Activated naive CD8-positive, alpha-beta T cell treated with anti-CD3 and anti-CD28 coated beads, Interleukin-2, amount 10 ng/mL, durations not matched to agents 7 days and 5 days (primary cell): ENCODE data around the gene SET. TPM values are rescaled to one million over a fixed set of nuclear protein-coding genes. Genes with fewer than 3 reads are reported as not detected.

ENCODE experiments used
- ATAC-seq: fragments of 150-1000 bp; cut with Tn5 transposase; one replicate; pipeline ENCODE4 v1.10.0; 2021; ENCODE audit warnings: low read depth, moderate library complexity
- POLR2A ChIA-PET: fragments of 350-600 bp; sonication (Branson Sonifier 250); formaldehyde crosslinking; loops from one replicate; lab custom pipeline; 2021; ENCODE audit warnings: antibody characterized with exemption; lab: Charles Lee
- DNase-seq: peaks from one replicate; pipeline ENCODE4 v3.0.0; 2021
- H3K27ac Mint-ChIP-seq: one replicate; pipeline ENCODE4 v1.8.0; 2022; ENCODE audit warnings: mild to moderate bottlenecking, mixed read lengths
- H3K27me3 Mint-ChIP-seq: one replicate; pipeline ENCODE4 v1.8.0; 2022; ENCODE audit warnings: mild to moderate bottlenecking, moderate library complexity, mixed read lengths
- H3K36me3 Mint-ChIP-seq: one replicate; pipeline ENCODE4 v1.8.0; 2021; ENCODE audit warnings: mild to moderate bottlenecking, mixed read lengths
- H3K4me1 Mint-ChIP-seq: one replicate; pipeline ENCODE4 v1.8.0; 2021; ENCODE audit warnings: mixed read lengths
- H3K4me3 Mint-ChIP-seq: one replicate; pipeline ENCODE4 v1.8.0; 2022; ENCODE audit warnings: mild to moderate bottlenecking, moderate library complexity, mixed read lengths
- H3K9me3 Mint-ChIP-seq: one replicate; pipeline ENCODE4 v1.8.0; 2021; ENCODE audit warnings: mixed read lengths
- total RNA-seq, 2 experiments: library from RNA; stranded (reverse); gene quantifications; one replicate each; pipeline ENCODE4 v1.2.3, GENCODE V29; 2021

Gene SET
- total RNA-seq, 2 experiments from 2014 or later, result 411 to 415 TPM

DNA sequence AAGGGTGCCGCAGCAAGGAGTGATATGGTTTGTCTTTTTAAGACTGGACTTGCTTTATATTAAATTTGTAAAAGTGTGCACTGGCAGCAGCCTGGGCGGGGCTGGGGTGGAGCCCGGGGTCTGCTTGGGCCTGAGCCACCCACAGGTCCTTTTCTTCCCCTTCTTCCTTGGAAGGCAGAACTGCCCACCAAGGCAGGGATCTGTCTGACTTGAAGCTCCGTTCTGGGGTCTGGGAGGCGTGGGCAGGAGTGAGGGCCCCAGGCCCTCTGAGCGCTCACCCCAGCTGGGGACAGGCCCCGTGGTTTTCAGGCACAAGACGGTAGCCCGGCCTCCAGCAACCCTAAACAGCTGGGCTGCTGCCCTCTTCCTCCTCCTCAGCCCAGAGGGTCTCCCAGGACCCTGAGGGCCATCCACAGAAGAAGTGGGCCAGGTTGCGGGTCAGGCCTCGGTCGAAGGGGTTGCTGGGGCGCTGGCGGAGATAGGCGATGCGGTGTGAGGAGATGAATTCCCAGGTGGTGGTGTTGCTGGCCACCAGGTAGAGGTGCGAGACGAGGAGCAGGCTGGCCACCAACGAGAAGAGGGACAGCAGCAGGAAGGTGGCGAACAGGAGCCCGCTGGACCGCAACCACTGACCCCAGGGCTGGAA lies 31.9 kb downstream of the SET start:
- H3K4me1 Mint-ChIP-seq, result peaks cover 24% of the 10 kb centered on the region
- peaks cover 3% of the 10 kb centered on the region for H3K36me3 Mint-ChIP-seq
- H3K27me3 Mint-ChIP-seq, result no peaks in the 10 kb centered on the region
- no peak overlapping the region for H3K4me3 Mint-ChIP-seq
- ATAC-seq, result no peak
- POLR2A ChIA-PET, result no interaction called here
- no peak overlapping the region for H3K27ac Mint-ChIP-seq
- DNase-seq, result no peak
- H3K9me3 Mint-ChIP-seq, result no peaks in the 10 kb centered on the region

DNA sequence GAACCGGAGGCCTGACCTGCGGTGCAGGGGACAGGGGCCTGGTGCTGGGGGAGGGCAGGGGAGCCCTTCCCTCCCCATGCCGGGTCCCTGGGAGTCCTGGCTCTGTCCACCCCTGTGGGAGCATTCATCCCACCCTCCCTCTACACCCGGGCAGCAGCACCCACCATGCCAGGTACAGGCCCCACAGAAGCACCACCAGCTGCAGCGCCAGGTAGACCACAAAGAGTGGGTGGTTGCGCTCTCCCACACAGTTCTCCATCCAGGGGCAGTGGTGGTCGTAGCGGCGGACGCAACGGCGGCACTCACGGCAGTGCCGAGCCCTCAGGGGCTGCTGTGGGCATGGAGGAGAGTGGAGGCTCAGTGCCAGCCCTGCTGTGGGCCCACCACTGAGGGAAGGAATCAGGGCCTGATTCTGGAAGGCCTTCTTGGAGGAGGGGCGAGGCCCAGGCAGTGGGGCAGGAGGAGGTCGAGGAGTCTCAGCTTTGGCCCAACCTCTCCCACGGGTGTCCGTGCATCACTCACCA lies 32.5 kb downstream of the SET start:
- ATAC-seq (no peak), DNase-seq (no peak)
- Mint-ChIP-seq H3K4me1 (peaks cover 28% of the 10 kb centered on the region), H3K36me3 (peaks cover 3% of the 10 kb centered on the region), H3K27me3 (no peaks in the 10 kb centered on the region), H3K4me3 (no peak overlapping the region), H3K27ac (no peak overlapping the region), H3K9me3 (no peaks in the 10 kb centered on the region)
- POLR2A ChIA-PET, result no interaction called here

DNA sequence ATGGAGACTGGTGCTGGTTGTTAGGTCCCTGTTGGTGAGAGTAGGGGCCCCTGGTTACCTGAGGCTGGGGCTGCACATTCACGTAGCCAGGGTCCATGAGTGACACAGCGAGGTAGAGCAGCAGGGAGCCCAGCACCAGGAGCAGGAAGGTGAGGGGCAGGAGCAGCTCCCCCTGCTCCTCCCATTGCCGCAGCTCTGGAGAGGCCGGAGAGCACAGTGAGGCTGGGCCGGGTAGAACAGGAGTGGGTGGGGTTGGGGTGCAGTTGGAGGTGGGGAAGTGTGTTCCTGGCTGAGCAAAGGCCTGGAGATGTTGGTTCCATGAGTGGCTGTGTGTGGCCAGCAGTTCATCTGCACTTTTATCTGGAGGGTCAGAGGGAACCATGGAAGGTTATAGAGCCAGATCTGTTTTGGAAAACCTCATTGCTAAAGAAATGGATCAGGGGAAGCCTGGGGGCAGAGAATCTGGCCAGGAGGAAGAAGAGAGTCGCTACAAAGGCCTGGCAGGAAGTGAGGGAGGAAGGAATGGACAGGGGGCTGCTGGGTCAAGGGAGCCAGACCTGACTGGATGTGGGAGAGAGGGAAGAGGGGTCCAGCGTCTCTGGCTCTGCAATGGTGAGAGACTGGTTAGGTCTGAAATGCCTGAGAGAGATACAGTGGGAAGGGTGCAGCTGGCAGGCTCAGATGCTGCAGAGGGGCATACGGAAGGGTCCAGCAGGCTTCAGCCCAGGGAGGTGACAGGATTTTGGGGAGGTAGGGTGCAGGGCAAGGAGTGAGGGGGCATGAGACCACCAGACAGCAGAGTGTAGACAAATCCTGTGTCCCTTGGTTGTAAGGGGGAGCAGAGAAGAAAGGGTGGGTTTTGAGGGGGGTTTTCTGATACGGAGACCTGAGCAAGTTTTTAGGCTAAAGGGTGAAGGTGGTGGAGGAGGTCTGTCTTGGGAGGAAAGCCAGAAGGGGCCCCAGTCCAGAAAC lies 33.6 kb downstream of the SET start:
- Mint-ChIP-seq H3K27me3 (no peaks in the 10 kb centered on the region), H3K36me3 (peaks cover 3% of the 10 kb centered on the region), H3K4me1 (peaks cover 30% of the 10 kb centered on the region), H3K9me3 (no peaks in the 10 kb centered on the region), H3K4me3 (peak overlapping the region; percentile 91), H3K27ac (peak overlapping the region; percentile 89)
- DNase-seq (no peak), ATAC-seq (no peak)
- POLR2A ChIA-PET, result interaction anchor here (1.5 to 2.5 kb wide), 4 partner anchors 10 to 169 kb away, joined by 4 to 14 read pairs (median 8); partner anchors contain the start of genes DYNC2I2, ENDOG and SPTAN1

DNA sequence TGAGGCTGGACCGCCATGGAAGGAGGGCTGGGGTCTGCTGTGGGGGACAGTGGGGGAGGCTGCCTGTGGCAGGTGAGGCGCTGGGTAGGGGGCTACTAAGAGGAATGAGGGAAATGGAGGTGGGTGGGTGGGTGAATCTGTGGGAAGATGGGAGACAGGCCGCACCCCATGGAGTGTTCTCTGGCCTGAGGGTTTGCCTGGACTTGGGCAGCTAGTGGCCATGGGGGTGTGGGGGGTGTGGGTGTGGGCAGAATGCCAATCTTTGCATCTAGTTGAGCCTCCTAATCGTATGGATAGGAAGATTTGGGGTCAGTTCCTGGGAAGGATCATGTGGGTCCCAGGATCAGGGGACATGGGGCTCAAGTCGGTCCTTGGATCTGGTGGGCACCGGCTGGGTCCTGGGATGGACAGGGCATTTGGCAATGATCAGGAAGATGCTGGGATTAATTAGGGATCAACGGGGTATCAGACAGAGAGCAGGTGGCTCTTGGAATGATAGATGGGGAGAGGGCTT lies 34.4 kb downstream of the SET start:
- Mint-ChIP-seq H3K36me3 (no peaks in the 10 kb centered on the region), H3K4me1 (peaks cover 32% of the 10 kb centered on the region), H3K27ac (peak overlapping the region; percentile 89), H3K27me3 (no peaks in the 10 kb centered on the region), H3K4me3 (peak overlapping the region; percentile 91), H3K9me3 (no peaks in the 10 kb centered on the region)
- no peak for ATAC-seq
- no peak for DNase-seq
- POLR2A ChIA-PET, result interaction anchor here (0.7 to 2.5 kb wide), 9 partner anchors 10 to 170 kb away, joined by 3 to 14 read pairs (median 6); partner anchors contain the start of genes DYNC2I2, ENDOG, PKN3 and SPTAN1

GRCh38 chr9:128723866-128724743 lies 35.1 kb downstream of the SET start, which contains the start of gene ZDHHC12:
TSS of gene ZDHHC12 (minus strand) at chr9:128724127. CDS start at chr9:128724093, 34 bp downstream.
- no peaks in the 10 kb centered on the region for H3K9me3 Mint-ChIP-seq
- POLR2A ChIA-PET, result interaction anchor here (0.5 to 2.5 kb wide), 22 partner anchors 9 to 448 kb away, joined by 3 to 14 read pairs (median 4); partner anchors contain the start of genes DYNC2I2, ENDOG, GOLGA2 and PKN3
- ATAC-seq (peak; percentile 99), DNase-seq (peak; percentile 99)
- H3K27me3 Mint-ChIP-seq, result no peaks in the 10 kb centered on the region
- peak within 1 kb of the TSS; percentile 89 for H3K27ac Mint-ChIP-seq
- no peaks in the 10 kb centered on the region for H3K36me3 Mint-ChIP-seq
- H3K4me3 Mint-ChIP-seq, result peak within 1 kb of the TSS; percentile 91
- H3K4me1 Mint-ChIP-seq, result peaks cover 32% of the 10 kb centered on the region

DNA sequence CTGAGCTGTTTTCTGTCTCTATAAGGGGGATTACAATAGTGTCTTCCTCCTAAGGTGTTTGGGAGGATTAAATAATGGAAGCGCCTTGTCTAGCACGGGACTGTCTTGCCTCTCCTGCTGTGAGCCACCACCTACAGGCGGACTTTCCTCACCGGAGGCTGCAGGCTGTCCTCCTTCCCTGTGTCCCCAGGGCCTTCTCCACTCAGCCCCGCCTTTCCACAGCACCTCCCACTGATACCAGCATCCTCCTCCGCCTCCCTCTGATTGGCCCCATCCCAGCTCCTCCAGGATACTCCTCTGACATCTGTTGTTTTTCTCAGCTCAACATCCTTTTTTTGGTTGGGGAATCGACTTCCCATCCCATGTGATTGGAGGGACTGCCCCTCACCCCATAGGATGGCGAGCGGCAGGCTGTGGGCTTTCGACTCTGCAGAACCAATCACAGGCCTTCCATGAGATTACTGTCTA lies 35.8 kb downstream of the SET start:
- POLR2A ChIA-PET, result interaction anchor here (0.6 to 2.5 kb wide), 16 partner anchors 8 to 226 kb away, joined by 3 to 14 read pairs (median 5); partner anchors contain the start of genes ENDOG, SET, SPOUT1 and SPTAN1
- Mint-ChIP-seq H3K27me3 (no peaks in the 10 kb centered on the region), H3K4me3 (peak overlapping the region; percentile 91), H3K36me3 (no peaks in the 10 kb centered on the region), H3K9me3 (no peaks in the 10 kb centered on the region), H3K27ac (peak overlapping the region; percentile 82), H3K4me1 (peaks cover 32% of the 10 kb centered on the region)
- ATAC-seq (peak; percentile 1), DNase-seq (no peak)

DNA sequence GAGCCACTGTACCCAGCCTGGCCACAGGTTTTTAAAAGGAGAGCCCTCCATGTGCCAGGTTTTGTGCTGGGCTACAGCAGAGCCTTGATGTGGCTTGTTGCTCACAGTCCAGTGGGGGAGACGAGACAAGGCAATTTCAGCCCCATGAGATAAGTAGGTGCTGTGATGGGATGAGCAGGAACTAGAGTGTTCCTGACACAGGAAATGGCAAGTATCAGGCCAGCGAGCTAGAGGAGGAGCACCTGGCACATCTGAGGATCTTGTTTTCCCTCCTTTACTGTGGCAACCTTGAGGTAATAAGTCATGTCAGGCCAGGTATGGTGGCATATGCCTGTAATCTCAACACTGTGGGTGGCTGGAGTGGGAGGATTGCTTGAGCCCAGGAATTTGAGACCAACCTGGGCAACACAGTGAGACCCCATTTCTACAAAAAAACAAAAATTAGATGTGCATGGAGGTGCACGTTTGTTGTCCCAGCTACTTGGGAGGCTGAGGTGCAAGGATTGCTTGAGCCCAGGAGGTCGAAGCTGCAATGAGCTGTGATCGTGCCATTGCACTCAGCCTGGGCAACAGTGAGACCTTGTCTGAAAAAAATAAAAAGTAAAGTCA lies 38.7 kb downstream of the SET start:
- no peak overlapping the region for H3K27ac Mint-ChIP-seq
- H3K36me3 Mint-ChIP-seq, result no peaks in the 10 kb centered on the region
- no peak overlapping the region for H3K4me3 Mint-ChIP-seq
- peaks cover 26% of the 10 kb centered on the region for H3K4me1 Mint-ChIP-seq
- H3K27me3 Mint-ChIP-seq, result no peaks in the 10 kb centered on the region
- DNase-seq (no peak), ATAC-seq (no peak)
- no peaks in the 10 kb centered on the region for H3K9me3 Mint-ChIP-seq
- POLR2A ChIA-PET, result no interaction called here

DNA sequence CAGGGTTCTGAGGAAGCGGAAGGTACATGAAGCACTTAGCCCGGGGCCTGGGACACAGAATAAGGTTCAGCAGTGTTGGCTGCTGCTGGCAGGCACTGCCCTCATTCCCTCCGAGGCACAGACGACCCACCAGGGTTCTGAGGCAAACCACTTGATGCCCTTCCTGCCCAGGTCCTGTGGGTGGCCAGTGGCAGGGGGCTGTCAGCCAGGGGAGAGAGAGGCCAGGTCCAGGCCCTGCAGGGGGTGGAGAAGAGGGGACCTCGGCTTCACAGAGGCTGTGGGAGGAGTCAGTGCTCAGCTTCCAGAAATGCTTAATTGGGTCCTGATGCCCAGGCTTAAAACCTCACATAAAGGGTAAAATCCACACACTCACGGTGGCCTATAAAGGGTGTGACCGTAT lies 39.3 kb downstream of the SET start:
- no peaks in the 10 kb centered on the region for H3K9me3 Mint-ChIP-seq
- H3K4me1 Mint-ChIP-seq, result peaks cover 23% of the 10 kb centered on the region
- H3K4me3 Mint-ChIP-seq, result no peak overlapping the region
- no peak overlapping the region for H3K27ac Mint-ChIP-seq
- DNase-seq (no peak), ATAC-seq (no peak)
- peaks cover 4% of the 10 kb centered on the region for H3K36me3 Mint-ChIP-seq
- H3K27me3 Mint-ChIP-seq, result no peaks in the 10 kb centered on the region
- POLR2A ChIA-PET, result no interaction called here

- Mint-ChIP-seq H3K9me3 (no peaks in the 10 kb centered on the region), H3K27ac (no peak overlapping the region)
Observed at GRCh38 chr9:128729302-128729701, 40.3 kb downstream of the SET start.

DNA sequence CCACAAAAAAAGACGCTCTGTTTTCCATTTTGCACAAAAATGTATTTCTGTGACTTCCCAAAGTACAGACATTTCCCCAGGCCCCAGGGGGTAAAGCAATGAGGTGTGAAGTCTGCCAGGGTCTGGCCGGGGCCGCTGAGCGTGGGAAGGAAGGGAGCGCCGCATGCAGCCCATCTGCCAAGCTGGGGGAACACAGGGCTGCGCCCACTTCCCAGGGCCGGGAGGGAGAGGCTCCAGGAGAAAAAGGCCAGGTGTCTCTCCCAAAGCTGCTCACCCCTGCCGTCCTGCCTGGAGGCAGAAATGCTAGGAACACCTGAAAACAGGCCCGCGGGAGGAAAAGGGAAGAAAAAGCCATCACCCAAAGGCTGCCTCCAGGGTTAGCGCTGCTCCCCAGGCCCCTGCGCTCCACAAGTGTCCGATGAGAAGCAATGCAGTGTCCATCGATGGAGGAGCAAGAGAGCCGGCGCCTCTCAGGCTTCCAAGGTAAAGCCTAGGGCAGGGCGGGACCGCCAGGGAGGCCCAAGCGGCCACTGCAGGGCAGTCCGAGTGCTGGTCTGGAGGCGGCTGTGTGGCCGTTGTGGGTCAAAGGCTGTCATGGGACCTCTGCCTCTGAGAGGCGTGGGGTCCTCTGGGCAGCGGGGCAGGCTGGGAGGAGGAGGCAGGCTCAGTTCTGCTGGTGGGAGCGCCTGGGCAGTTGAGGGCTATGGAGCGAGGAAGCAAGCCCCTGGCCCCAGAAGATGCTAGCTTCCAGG lies 40.9 kb downstream of the SET start:
- no peak for ATAC-seq
- Mint-ChIP-seq H3K4me1 (peaks cover 17% of the 10 kb centered on the region), H3K36me3 (peaks cover 6% of the 10 kb centered on the region), H3K27me3 (no peaks in the 10 kb centered on the region), H3K9me3 (no peaks in the 10 kb centered on the region), H3K27ac (no peak overlapping the region), H3K4me3 (no peak overlapping the region)
- no peak for DNase-seq
- POLR2A ChIA-PET, result no interaction called here

More at GRCh38 chr9:128729302-128729701, 40.3 kb downstream of the SET start:
- H3K4me1 Mint-ChIP-seq, result peaks cover 22% of the 10 kb centered on the region
- POLR2A ChIA-PET, result no interaction called here
- DNase-seq (no peak), ATAC-seq (no peak)
- H3K27me3 Mint-ChIP-seq, result no peaks in the 10 kb centered on the region
- H3K36me3 Mint-ChIP-seq, result peaks cover 4% of the 10 kb centered on the region
- H3K4me3 Mint-ChIP-seq, result no peak overlapping the region

DNA sequence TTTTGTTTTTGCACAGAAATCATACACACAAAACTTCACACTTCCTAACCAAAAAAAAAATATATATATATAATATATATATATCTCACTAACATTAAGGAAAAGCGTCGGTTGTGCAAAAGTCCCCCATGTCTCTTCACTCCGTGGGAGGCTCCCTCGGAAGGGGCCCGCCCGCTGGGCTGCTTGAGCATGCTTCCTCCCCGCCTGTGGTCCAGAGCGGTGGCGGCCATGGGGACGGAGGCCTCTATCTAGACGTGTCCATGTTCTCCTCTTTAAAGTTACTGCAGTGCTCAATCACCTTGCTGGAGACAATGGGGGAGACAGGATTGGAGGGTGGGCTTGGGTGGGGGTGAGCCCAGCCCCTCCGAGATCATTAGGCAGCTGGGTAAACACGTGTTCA lies 42.1 kb downstream of the SET start:
- no peak for ATAC-seq
- peaks cover 8% of the 10 kb centered on the region for H3K36me3 Mint-ChIP-seq
- no peak for DNase-seq
- H3K4me3 Mint-ChIP-seq, result no peak overlapping the region
- POLR2A ChIA-PET, result no interaction called here
- H3K27me3 Mint-ChIP-seq, result no peaks in the 10 kb centered on the region
- no peaks in the 10 kb centered on the region for H3K9me3 Mint-ChIP-seq
- H3K4me1 Mint-ChIP-seq, result peaks cover 12% of the 10 kb centered on the region
- H3K27ac Mint-ChIP-seq, result no peak overlapping the region
